ENCODE results near the gene HIF3A.

- TF ChIP-seq POLR2AphosphoS5 (IDR thresholded peaks at IDR 0.05; ENCODE audit: borderline replicate concordance, low read depth, low read length) = no peak
- TF ChIP-seq EZH2 (IDR thresholded peaks at IDR 0.05) = no peak
- TF ChIP-seq FOXP2 (optimal IDR thresholded peaks at IDR 0.05; ENCODE audit: control extremely low read depth, extremely low read length, insufficient read depth) = no peak
These were observed 93.4 kb downstream of the HIF3A start for GRCh38 chr19:46390121-46390858.

Data from SK-N-MC (cell line).